Breast epithelium (tissue), 4 donors: ENCODE measurements around the gene MAP4K4. TPM values are rescaled to one million over a fixed set of nuclear protein-coding genes. Genes with fewer than 3 reads are reported as not detected.

Experiments
- DNase-seq, 2 donors: peaks; one replicate each; pipeline ENCODE4 v3.0.0-alpha.2; 2019; ENCODE audit warnings: low spot score in 2 of 2
- H3K27ac ChIP-seq, 2 donors: fragments of 200-600 bp; sonication (generic) in 1 of 2; one replicate each; pipeline ENCODE4 v1.5.1; 2016 to 2019; ENCODE audit warnings: mild to moderate bottlenecking in 1 of 2
- H3K27me3 ChIP-seq, 2 donors: fragments of 200-600 bp; sonication (generic) in 1 of 2; one replicate each; pipeline versions ENCODE4 v1.5.1 to v1.6.0; 2017 to 2019; ENCODE audit warnings: control low read depth in 1 of 2, mild to moderate bottlenecking in 1 of 2
- H3K36me3 ChIP-seq: fragments of 200-600 bp; one replicate; pipeline ENCODE4 v1.5.1; 2019
- H3K4me1 ChIP-seq, 2 donors: fragments of 200-600 bp; sonication (generic); one replicate each; pipeline ENCODE4 v1.5.1; 2016 to 2019; ENCODE audit warnings: control low read depth in 1 of 2
- H3K4me3 ChIP-seq, 3 donors: fragments of 200-600 bp; sonication (generic); 1 replicate in 2 of 3; 2 replicates in 1 of 3; pipeline ENCODE4 v1.5.1; 2016 to 2019; ENCODE audit warnings: mild to moderate bottlenecking in 3 of 3, moderate library complexity in 2 of 3
- H3K9me3 ChIP-seq, 2 donors: fragments of 200-600 bp; sonication (generic) in 1 of 2; one replicate each; pipeline ENCODE4 v1.5.1; 2016 to 2019; ENCODE audit warnings: control low read depth in 1 of 2
- CTCF ChIP-seq, 3 donors: fragments of 450-650 bp; IDR thresholded peaks; one replicate each; pipeline ENCODE4 v1.5.1; 2016 to 2017; ENCODE audit warnings: antibody characterized with exemption in 3 of 3, mild to moderate bottlenecking in 3 of 3, moderate library complexity in 3 of 3
- POLR2A ChIP-seq: fragments of 450-650 bp; IDR thresholded peaks from one replicate; pipeline ENCODE4 v1.6.1; 2016; ENCODE audit warnings: antibody characterized with exemption, mild to moderate bottlenecking, moderate library complexity
- POLR2AphosphoS5 ChIP-seq, 3 donors: sonication (generic); formaldehyde crosslinking; IDR thresholded peaks; one replicate each; pipeline ENCODE4 v1.6.1; 2017; ENCODE audit warnings: antibody characterized with exemption in 3 of 3
- intact Hi-C: fragments of 100-400 bp; cut with DNase I; formaldehyde crosslinking; loops from one replicate; pipeline ENCODE4 v1.15.1; 2023; ENCODE audit warnings: low total_unique reads
- total RNA-seq, 3 donors: library from RNA; depleted of rRNA; stranded (reverse); fragments of >200 nt; gene quantifications; one replicate each; pipeline ENCODE4 v1.1.0, GENCODE V29; 2016

MAP4K4 gene
- total RNA-seq, 3 donors from 2014 or later: 62.1 to 89.1 (median 74.7) TPM

GRCh38 chr2:101665312-101665711 is 32.2 kb upstream of the MAP4K4 start:
- DNase-seq: no peak
- H3K4me3 ChIP-seq: no peak overlapping the region
- no peaks in the 10 kb centered on the region for H3K36me3 ChIP-seq
- H3K27ac ChIP-seq: no peak overlapping the region
- TF ChIP-seq CTCF (IDR thresholded peaks at IDR 0.05) (no peak), POLR2A (no peak), POLR2AphosphoS5 (IDR thresholded peaks at IDR 0.05) (no peak)
- H3K27me3 ChIP-seq: no peaks in the 10 kb centered on the region
- intact Hi-C loops: no loop called here
- no peaks in the 10 kb centered on the region for H3K9me3 ChIP-seq
- H3K4me1 ChIP-seq: no peaks in the 10 kb centered on the region

GRCh38 chr2:101667823-101668222 is 29.7 kb upstream of the MAP4K4 start:
- Histone ChIP-seq H3K4me3 (no peak overlapping the region), H3K9me3 (peaks cover 0 to 7% of the 10 kb centered on the region in 2 donors), H3K27me3 (no peaks in the 10 kb centered on the region), H3K36me3 (no peaks in the 10 kb centered on the region), H3K27ac (no peak overlapping the region), H3K4me1 (no peaks in the 10 kb centered on the region)
- intact Hi-C loops: no loop called here
- no peak for DNase-seq
- no peak for TF ChIP-seq POLR2A
- TF ChIP-seq POLR2AphosphoS5 (IDR thresholded peaks at IDR 0.05): no peak
- TF ChIP-seq CTCF (IDR thresholded peaks at IDR 0.05): no peak

GRCh38 chr2:101672047-101672446 is 25.5 kb upstream of the MAP4K4 start:
- TF ChIP-seq POLR2A (no peak), POLR2AphosphoS5 (IDR thresholded peaks at IDR 0.05) (no peak), CTCF (IDR thresholded peaks at IDR 0.05) (no peak)
- no peaks in the 10 kb centered on the region for H3K4me1 ChIP-seq

GRCh38 chr2:101673920-101674319 is 23.6 kb upstream of the MAP4K4 start:
- Histone ChIP-seq H3K36me3 (no peaks in the 10 kb centered on the region), H3K4me3 (no peak overlapping the region), H3K27me3 (no peaks in the 10 kb centered on the region), H3K9me3 (peaks cover 0 to 7% of the 10 kb centered on the region in 2 donors), H3K4me1 (no peaks in the 10 kb centered on the region), H3K27ac (no peak overlapping the region)
- no peak for TF ChIP-seq POLR2AphosphoS5 (IDR thresholded peaks at IDR 0.05)
- TF ChIP-seq CTCF (IDR thresholded peaks at IDR 0.05): no peak
- no peak for TF ChIP-seq POLR2A
- DNase-seq: no peak
- intact Hi-C loops: no loop called here

More at GRCh38 chr2:101672047-101672446, 25.5 kb upstream of the MAP4K4 start:
- no peaks in the 10 kb centered on the region for H3K27me3 ChIP-seq
- no peak for DNase-seq
- intact Hi-C loops: no loop called here
- H3K27ac ChIP-seq: no peak overlapping the region
- H3K4me3 ChIP-seq: no peak overlapping the region
- no peaks in the 10 kb centered on the region for H3K36me3 ChIP-seq
- peaks cover 0 to 7% of the 10 kb centered on the region in 2 donors for H3K9me3 ChIP-seq

- Histone ChIP-seq H3K4me1 (no peaks in the 10 kb centered on the region), H3K9me3 (peaks cover 0 to 7% of the 10 kb centered on the region in 2 donors), H3K36me3 (no peaks in the 10 kb centered on the region), H3K27ac (no peak overlapping the region), H3K4me3 (no peak overlapping the region), H3K27me3 (no peaks in the 10 kb centered on the region)
- no peak for DNase-seq
- intact Hi-C loops: no loop called here
- TF ChIP-seq POLR2AphosphoS5 (IDR thresholded peaks at IDR 0.05) (no peak), POLR2A (no peak)
Observed at GRCh38 chr2:101675512-101675911, 22.0 kb upstream of the MAP4K4 start.

- no peak for TF ChIP-seq POLR2AphosphoS5 (IDR thresholded peaks at IDR 0.05)
- TF ChIP-seq POLR2A: no peak
- no peak for TF ChIP-seq CTCF (IDR thresholded peaks at IDR 0.05)
- no peaks in the 10 kb centered on the region for H3K36me3 ChIP-seq
- intact Hi-C loops: no loop called here
Observed at GRCh38 chr2:101676674-101677073, 20.8 kb upstream of the MAP4K4 start.

More at GRCh38 chr2:101676674-101677073, 20.8 kb upstream of the MAP4K4 start:
- peaks cover 0 to 5% of the 10 kb centered on the region in 2 donors for H3K9me3 ChIP-seq
- no peak overlapping the region for H3K27ac ChIP-seq
- H3K27me3 ChIP-seq: no peaks in the 10 kb centered on the region
- DNase-seq: no peak
- H3K4me1 ChIP-seq: no peaks in the 10 kb centered on the region
- no peak overlapping the region for H3K4me3 ChIP-seq
